Neural progenitor cell (in vitro differentiated cells): ENCODE results near the gene C6orf62.

ENCODE experiments used
- EZH2 ChIP-seq: fragments of 200-600 bp; sonication (generic); IDR thresholded peaks from 2 replicates; pipeline ENCODE4 v1.6.1; 2017; ENCODE audit warnings: antibody characterized with exemption, mild to moderate bottlenecking, moderate library complexity
- TF ChIP-seq, protein P1 (sequence below): fragments of 200-600 bp; sonication (generic); IDR thresholded peaks from 2 replicates; pipeline ENCODE4 v1.5.1; 2017; ENCODE audit warnings: antibody characterized with exemption, mild to moderate bottlenecking

GRCh38 chr6:24692415-24692814 lies 26.5 kb downstream of the C6orf62 start:
- TF ChIP-seq, protein P1, sequence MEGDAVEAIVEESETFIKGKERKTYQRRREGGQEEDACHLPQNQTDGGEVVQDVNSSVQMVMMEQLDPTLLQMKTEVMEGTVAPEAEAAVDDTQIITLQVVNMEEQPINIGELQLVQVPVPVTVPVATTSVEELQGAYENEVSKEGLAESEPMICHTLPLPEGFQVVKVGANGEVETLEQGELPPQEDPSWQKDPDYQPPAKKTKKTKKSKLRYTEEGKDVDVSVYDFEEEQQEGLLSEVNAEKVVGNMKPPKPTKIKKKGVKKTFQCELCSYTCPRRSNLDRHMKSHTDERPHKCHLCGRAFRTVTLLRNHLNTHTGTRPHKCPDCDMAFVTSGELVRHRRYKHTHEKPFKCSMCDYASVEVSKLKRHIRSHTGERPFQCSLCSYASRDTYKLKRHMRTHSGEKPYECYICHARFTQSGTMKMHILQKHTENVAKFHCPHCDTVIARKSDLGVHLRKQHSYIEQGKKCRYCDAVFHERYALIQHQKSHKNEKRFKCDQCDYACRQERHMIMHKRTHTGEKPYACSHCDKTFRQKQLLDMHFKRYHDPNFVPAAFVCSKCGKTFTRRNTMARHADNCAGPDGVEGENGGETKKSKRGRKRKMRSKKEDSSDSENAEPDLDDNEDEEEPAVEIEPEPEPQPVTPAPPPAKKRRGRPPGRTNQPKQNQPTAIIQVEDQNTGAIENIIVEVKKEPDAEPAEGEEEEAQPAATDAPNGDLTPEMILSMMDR: no peak
- TF ChIP-seq EZH2: no peak
